Stimulated activated CD4-positive, alpha-beta T cell treated with anti-CD3 and anti-CD28 coated beads, Interleukin-4, amount 100 ng/mL, for 4 hours (primary cell): ENCODE measurements around the gene METTL22.

Source experiments
- DNase-seq, 2 experiments: peaks; one replicate each; pipeline ENCODE4 v3.0.0-alpha.2; 2020

The METTL22 gene

GRCh38 chr16:8670014-8670560 is 48.6 kb downstream of the METTL22 start:
- no peak for DNase-seq

GRCh38 chr16:8673611-8674412 is 52.3 kb downstream of the METTL22 start:
- no peak for DNase-seq

GRCh38 chr16:8674413-8675022 is 53.0 kb downstream of the METTL22 start, which contains the start of gene ABAT:
ABAT (plus strand) TSS chr16:8674617; CDS start chr16:8735740, 61,123 bp downstream.
- DNase-seq, result peak; percentile 80 to 85

GRCh38 chr16:8675183-8676159 is 54.0 kb downstream of the METTL22 start:
- DNase-seq, result peak; percentile 43 to 75

GRCh38 chr16:8676160-8676547 is 54.7 kb downstream of the METTL22 start:
- no peak for DNase-seq

GRCh38 chr16:8676737-8677375 is 55.4 kb downstream of the METTL22 start:
- DNase-seq, result no peak

GRCh38 chr16:8677481-8677880 is 56.0 kb downstream of the METTL22 start:
- DNase-seq, result no peak

- DNase-seq, result no peak
These were observed 56.8 kb downstream of the METTL22 start for GRCh38 chr16:8678068-8678927.

GRCh38 chr16:8679151-8679550 is 57.7 kb downstream of the METTL22 start:
- DNase-seq, result no peak

GRCh38 chr16:8682551-8683259 is 61.2 kb downstream of the METTL22 start:
- no peak for DNase-seq

- DNase-seq, result no peak
These were observed 62.1 kb downstream of the METTL22 start for GRCh38 chr16:8683640-8684039.

- no peak for DNase-seq
These were observed 64.1 kb downstream of the METTL22 start for GRCh38 chr16:8685617-8686016.

- DNase-seq, result no peak
These were observed 64.6 kb downstream of the METTL22 start for GRCh38 chr16:8686031-8686621.

- DNase-seq, result no peak
These were observed 65.4 kb downstream of the METTL22 start for GRCh38 chr16:8686879-8687278.

GRCh38 chr16:8689686-8690085 is 68.2 kb downstream of the METTL22 start:
- no peak for DNase-seq

GRCh38 chr16:8691728-8692127 is 70.2 kb downstream of the METTL22 start:
- no peak for DNase-seq

- no peak for DNase-seq
These were observed 73.6 kb downstream of the METTL22 start for GRCh38 chr16:8694795-8695728.

- no peak for DNase-seq
These were observed 75.4 kb downstream of the METTL22 start for GRCh38 chr16:8696880-8697279.

GRCh38 chr16:8697965-8698364 is 76.5 kb downstream of the METTL22 start:
- no peak for DNase-seq
